ENCODE results near the gene MEG3. TPM values are rescaled to one million over a fixed set of nuclear protein-coding genes. Genes with fewer than 3 reads are reported as not detected.

Gene MEG3
- total and polyA plus RNA-seq, 2 donors (not counting 3 experiments of a cell fraction or from before 2014, with no cell fraction given) = 378 to 508 TPM

DNA sequence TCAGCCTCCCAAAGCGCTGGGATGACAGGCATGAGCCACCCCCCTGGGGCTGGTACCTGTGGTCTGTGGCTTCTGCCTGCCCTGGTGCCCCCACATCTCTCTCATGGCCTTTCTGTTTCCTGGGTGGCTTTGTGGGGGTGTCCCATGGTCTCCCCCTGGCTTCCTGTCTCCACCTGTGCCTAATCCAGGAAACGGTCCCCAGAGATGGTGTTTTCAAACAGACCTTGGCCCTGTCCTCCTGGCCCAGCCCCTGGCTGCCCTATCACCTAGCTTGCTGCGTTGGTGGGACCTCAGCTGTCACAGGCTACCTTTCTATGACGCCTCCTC is 18.1 kb downstream of the MEG3 start:
- no peak overlapping the region for H2AFZ ChIP-seq (ENCODE audit: low read depth, low read length)
- H3K9ac ChIP-seq (replicated peaks; ENCODE audit: extremely low read depth, insufficient read depth, low read length) = no peak overlapping the region
- CTCF ChIA-PET = interaction anchor here (0.7 kb wide), 1 partner anchor 62 kb away, joined by 4 read pairs; no protein-coding TSS in a partner anchor
- H3K4me3 ChIP-seq (replicated peaks in 1 of 3; ENCODE audit: insufficient read depth in 1 of 3, low read depth in 1 of 3, low read length in 3 of 3) = no peak overlapping the region
- H3K4me2 ChIP-seq (ENCODE audit: insufficient read depth, low read length) = no peak overlapping the region
- peaks cover 2 to 22% of the 10 kb centered on the region in 2 experiments for H3K36me3 ChIP-seq (ENCODE audit: control insufficient read depth in 2 of 2, extremely low read depth in 1 of 2, insufficient read depth in 2 of 2, low read length in 2 of 2)
- no peak overlapping the region for H3K27ac ChIP-seq (ENCODE audit: insufficient read depth, low read depth, low read length)
- intact Hi-C loops (cut with micrococcal nuclease) (no loop called here), dilution Hi-C loops (cut with MboI; ENCODE audit: extremely low pct_ligation_motif_present, low sequenced_read_pairs) (no loop called here)
- H3K79me2 ChIP-seq (ENCODE audit: control insufficient read depth, insufficient read depth, low read length) = no peaks in the 10 kb centered on the region
- TF ChIP-seq, protein P1, sequence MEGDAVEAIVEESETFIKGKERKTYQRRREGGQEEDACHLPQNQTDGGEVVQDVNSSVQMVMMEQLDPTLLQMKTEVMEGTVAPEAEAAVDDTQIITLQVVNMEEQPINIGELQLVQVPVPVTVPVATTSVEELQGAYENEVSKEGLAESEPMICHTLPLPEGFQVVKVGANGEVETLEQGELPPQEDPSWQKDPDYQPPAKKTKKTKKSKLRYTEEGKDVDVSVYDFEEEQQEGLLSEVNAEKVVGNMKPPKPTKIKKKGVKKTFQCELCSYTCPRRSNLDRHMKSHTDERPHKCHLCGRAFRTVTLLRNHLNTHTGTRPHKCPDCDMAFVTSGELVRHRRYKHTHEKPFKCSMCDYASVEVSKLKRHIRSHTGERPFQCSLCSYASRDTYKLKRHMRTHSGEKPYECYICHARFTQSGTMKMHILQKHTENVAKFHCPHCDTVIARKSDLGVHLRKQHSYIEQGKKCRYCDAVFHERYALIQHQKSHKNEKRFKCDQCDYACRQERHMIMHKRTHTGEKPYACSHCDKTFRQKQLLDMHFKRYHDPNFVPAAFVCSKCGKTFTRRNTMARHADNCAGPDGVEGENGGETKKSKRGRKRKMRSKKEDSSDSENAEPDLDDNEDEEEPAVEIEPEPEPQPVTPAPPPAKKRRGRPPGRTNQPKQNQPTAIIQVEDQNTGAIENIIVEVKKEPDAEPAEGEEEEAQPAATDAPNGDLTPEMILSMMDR (IDR thresholded peaks at IDR 0.05; ENCODE audit: extremely low read depth in 1 of 2, insufficient read depth in 1 of 2, low read depth in 1 of 2, low read length in 2 of 2) = no peak
- TF ChIP-seq GATA2 (IDR thresholded peaks at IDR 0.05; ENCODE audit: insufficient read depth, insufficient read length, low read depth, low read length) (no peak), FOS (IDR thresholded peaks at IDR 0.05; ENCODE audit: borderline replicate concordance, insufficient read depth, low read length) (no peak), MYC (IDR thresholded peaks at IDR 0.05; ENCODE audit: low read depth, low read length) (no peak), POLR2AphosphoS5 (IDR thresholded peaks at IDR 0.05; ENCODE audit: insufficient read depth, low read depth, low read length) (no peak), POLR2A (IDR thresholded peaks at IDR 0.05; ENCODE audit: low read depth, low read length) (no peak), JUN (IDR thresholded peaks at IDR 0.05; ENCODE audit: borderline replicate concordance, insufficient read depth, insufficient read length, low read depth) (no peak), EZH2 (IDR thresholded peaks at IDR 0.05; ENCODE audit: borderline replicate concordance, low read depth, low read length, severe bottlenecking) (no peak)
- TF ChIP-seq, protein P2, sequence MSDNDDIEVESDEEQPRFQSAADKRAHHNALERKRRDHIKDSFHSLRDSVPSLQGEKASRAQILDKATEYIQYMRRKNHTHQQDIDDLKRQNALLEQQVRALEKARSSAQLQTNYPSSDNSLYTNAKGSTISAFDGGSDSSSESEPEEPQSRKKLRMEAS (IDR thresholded peaks at IDR 0.05; ENCODE audit: insufficient read depth, insufficient read length) = no peak
- DNase-seq (ENCODE audit: low read depth, low spot score) (no peak), FAIRE-seq (no peak)
- POLR2A ChIA-PET = no interaction called here
- no peaks in the 10 kb centered on the region for H4K20me1 ChIP-seq (replicated peaks; ENCODE audit: control insufficient read depth, extremely low read depth, insufficient read depth, low read length)
- H3K27me3 ChIP-seq (ENCODE audit: control insufficient read depth in 2 of 2, insufficient read depth in 2 of 2, low read length in 2 of 2) = no peaks in the 10 kb centered on the region
- no TSS peak for BruUV-seq (replicated peaks)
- no peaks in the 10 kb centered on the region for H3K9me3 ChIP-seq (replicated peaks; ENCODE audit: control insufficient read depth, insufficient read depth, low read length)
- no peaks in the 10 kb centered on the region for H3K9me1 ChIP-seq (replicated peaks; ENCODE audit: control insufficient read depth, extremely low read depth, insufficient read depth, low read length)
- H3K4me1 ChIP-seq (ENCODE audit: control insufficient read depth, extremely low read depth, insufficient read depth, low read length) = no peaks in the 10 kb centered on the region
